GM21526 (cell line): ENCODE measurements around the gene HTRA2.

Experiments
- ATAC-seq: cut with Tn5 transposase; IDR thresholded peaks from one replicate; pipeline ENCODE4 v1.9.1; 2021; ENCODE audit warnings: moderate library complexity; ENCODE audit not compliant: unreplicated experiment, low FRiP score

The HTRA2 gene

DNA sequence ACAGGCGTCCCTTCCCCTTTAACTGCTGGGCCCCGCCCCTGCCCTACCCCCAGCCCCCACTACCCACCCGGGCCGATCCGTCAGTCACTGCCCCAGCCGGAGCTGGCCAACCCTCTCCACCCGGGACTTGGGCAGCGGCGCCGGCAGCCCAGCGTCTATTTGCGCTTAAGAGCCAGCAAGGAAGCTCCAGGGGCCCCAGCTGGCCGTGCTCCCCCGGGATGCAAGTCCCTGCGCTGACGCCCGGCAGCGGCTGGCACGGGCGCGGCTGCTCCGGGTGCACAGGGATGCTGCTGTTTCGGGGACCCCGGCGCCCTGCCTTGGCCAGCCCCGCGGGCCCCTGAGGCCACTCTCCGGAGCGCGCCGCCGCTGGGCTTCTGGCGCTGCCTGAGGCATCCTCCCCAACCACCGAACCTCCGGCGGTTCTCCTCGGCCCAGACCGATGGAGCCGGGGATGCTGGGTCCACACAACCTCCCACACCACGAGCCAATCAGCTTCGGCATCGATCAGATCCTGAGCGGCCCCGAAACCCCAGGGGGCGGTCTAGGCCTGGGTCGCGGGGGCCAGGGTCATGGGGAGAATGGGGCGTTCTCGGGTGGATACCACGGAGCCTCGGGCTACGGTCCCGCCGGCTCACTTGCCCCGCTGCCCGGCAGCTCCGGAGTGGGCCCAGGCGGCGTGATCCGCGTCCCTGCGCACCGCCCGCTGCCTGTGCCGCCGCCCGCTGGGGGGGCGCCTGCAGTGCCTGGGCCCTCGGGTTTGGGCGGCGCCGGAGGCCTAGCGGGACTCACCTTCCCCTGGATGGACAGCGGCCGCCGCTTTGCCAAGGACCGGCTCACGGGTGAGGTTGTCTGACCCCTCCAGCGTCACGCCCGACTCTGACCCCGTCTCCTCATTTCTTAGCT lies 15.1 kb upstream of the HTRA2 start, which contains the start of gene TLX2:
TLX2 (plus strand) TSS at position 83 of the 903 bp plus-strand sequence; CDS start at position 440, 357 bp downstream.
- no peak for ATAC-seq

GRCh38 chr2:74515271-74515980 lies 14.3 kb upstream of the HTRA2 start:
- no peak for ATAC-seq

- ATAC-seq, result no peak
These were observed 13.6 kb upstream of the HTRA2 start for GRCh38 chr2:74515981-74516633.

DNA sequence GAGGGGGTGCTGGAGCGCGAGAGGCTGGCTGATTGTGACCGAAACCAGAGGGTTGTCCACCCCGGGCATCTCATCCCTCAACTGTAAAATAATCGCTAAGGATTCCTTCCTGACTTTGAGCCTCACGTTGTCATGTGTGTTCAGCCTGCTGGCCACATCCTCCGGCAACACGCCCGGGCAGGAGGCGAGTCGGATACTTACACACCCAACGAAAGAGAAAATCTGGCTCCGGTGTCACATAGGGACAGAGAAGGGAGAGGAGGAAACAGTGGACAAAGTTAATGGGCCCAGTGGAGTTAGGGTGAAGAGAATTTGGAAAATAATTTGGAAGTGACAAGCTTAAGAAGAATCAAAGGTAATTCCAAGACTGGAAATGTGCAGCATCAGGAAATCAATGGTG lies 13.1 kb upstream of the HTRA2 start:
- ATAC-seq, result no peak

DNA sequence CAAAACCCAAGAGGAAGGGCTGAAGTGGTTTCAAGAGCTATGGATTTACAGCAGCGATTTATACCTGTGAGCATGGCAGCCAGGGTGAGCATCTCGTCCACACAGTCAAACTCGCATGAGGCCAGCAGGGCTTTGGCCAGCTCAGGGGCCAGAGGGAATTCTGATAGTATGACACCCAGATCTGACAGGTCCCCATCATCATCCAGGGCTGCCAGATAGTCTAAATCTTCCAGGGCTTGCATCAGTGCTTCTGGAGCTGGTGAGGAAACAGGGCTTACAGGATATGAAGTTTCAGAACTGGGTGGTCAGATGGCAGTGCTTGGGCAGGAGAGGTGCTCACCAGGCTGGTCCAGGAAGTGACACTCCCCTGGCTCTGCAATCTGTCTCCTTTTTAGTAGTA lies 7.2 kb upstream of the HTRA2 start:
- no peak for ATAC-seq

- ATAC-seq, result no peak
These were observed 5.7 kb upstream of the HTRA2 start for GRCh38 chr2:74524005-74524404.

- no peak for ATAC-seq
These were observed 4.6 kb upstream of the HTRA2 start for GRCh38 chr2:74524955-74525716.

DNA sequence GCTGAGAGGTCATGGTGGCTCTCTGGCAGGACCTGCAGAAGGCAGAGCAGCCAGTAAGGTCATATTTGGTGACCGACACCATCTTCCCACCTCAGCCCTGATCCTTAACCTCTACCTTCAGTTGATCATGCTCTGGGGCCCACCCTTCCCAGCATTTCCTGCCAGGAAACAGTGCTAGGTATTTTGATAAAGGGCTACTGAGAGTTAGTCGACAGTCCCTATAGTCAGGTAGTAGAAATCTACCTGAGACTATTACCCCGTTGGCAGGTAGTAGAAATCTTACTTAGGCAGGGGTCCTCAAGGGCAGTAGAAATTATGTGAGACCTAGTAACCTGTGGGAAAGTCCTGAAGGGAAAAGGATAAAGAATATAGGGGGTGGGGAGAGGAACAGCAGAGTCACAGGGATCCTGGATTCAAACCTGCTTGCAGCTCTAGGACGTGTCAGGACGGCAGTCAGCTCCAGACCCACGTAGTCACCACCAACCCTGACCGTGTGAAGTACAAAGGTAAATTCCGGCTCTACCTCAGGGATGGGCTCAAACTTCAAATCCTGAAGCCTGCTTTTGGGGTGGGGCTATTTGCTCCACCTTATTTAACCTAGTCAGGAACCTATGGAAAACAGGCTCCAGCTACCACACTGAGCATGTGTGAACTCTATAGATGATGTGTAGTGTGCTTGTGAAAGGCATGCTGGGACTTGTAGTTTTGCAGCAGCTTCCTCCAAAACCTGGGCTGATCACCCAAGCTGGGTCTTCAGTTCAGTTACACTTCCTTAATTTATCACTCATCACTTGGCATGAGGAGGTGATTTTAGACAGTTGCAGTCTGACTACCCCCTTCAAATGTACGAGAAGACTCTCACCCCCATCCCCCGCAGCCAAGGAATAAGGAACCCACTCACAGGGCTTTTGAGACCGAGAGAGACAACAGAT lies 3.8 kb upstream of the HTRA2 start, which contains the start of gene DQX1:
DQX1 (minus strand) TSS at position 515 of the 932 bp plus-strand sequence; CDS start at position 13, 502 bp downstream.
- ATAC-seq, result no peak

DNA sequence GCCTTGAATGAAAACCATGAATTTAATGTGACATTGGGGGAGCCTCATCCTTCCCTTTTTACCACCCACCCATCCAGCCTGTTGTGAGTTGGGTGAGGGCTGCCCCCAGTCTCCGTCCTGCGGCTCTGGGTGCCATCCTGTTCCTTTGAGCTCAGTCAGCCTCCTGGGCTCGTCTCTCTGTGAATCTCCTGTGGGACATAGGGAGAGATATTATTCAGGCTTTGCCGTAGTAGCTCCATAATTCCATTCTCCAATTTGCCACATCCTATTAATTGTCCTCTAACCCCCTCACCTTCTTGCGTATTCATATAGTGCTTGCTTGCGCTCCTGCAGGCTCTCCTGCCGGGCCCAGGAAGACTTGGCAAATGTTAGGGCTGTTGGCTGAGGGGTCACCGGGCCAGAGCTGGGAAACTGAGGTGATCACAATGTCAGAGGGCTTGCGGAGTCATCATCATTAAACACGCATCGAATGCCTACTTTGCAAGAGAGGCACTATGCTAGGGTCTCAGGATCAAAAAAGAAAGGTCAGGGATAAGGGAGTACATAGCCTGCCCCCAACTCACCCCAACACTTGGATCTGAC lies 3.0 kb upstream of the HTRA2 start:
- no peak for ATAC-seq

GRCh38 chr2:74527741-74528140 lies 2.0 kb upstream of the HTRA2 start:
- ATAC-seq, result no peak

DNA sequence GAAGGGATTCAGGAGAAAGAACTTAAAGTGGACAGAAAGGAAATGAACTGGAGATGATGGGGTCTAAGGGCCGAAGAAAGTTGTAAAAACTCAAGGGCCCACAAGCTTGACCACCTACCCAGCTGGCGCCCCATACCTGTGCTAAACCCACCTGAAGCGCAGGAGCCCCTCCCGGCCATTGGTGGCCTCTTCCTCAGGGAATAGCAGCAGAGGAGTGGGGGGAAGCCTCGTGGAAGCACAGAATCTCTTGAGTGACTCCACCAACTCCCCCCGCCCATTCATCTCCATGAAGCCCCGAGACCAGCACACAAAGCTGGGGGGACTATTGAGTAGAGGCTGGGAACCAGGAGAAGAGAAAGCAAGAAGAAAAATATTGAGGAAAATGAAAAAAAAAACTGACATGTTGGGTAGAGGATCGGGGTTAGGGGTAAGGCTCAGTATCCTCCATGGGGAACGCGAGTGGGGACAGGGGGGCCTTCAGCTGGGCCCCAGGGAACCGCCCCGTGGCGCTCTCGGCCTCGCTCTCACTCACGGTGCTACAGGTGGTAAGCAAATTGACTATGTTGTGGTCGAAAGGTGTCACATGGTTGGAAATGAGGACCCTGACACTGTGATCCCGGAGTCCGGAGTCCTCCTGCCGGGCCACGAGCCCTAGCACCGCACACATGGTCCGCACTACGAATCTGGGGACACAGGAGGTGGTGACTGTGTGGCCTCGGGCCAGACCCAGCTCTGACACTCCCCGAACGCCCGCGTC lies 955 bp upstream of the HTRA2 start:
- peak; percentile 10 for ATAC-seq

DNA sequence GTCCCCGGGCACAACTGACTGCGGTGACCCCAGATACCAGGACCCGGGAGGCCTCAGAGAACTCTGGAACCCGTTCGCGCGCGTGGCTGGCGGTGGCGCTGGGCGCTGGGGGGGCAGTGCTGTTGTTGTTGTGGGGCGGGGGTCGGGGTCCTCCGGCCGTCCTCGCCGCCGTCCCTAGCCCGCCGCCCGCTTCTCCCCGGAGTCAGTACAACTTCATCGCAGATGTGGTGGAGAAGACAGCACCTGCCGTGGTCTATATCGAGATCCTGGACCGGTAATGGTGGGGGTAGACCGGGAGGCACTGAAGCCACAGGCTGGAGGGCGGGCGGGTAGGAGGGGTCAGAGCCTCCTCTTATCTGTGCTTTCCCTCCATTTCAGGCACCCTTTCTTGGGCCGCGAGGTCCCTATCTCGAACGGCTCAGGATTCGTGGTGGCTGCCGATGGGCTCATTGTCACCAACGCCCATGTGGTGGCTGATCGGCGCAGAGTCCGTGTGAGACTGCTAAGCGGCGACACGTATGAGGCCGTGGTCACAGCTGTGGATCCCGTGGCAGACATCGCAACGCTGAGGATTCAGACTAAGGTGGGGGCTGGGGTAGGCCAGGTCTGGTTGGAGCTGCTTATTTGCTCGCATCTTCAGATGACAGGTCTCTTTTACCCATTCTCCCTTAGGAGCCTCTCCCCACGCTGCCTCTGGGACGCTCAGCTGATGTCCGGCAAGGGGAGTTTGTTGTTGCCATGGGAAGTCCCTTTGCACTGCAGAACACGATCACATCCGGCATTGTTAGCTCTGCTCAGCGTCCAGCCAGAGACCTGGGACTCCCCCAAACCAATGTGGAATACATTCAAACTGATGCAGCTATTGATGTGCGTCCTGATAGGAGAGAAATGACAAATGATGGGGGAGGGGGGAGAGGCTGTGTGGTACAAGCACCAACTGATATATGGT lies 780 bp downstream of the HTRA2 start:
- ATAC-seq, result peak; percentile 17

GRCh38 chr2:74531666-74532065 lies 1.9 kb downstream of the HTRA2 start:
- ATAC-seq, result no peak

DNA sequence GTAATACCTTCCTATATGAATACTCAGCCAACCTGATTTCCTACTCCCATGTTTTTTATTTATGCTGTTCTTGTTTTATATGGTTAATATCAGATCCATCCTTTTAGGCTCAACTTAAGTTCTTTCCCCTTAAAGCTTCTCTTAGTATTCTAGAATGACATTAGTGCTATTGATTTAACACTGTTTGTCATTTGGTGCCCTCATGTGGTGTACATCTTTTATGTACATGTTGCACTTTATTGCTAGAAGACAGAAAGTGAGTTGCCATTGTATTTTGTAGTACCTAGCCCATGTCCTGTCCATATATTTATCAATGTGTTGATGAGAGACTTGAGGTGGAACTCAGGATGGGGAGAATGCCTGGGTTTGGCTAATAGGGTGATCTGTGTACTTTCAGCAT lies 2.5 kb downstream of the HTRA2 start:
- no peak for ATAC-seq

- ATAC-seq, result no peak
These were observed 3.7 kb downstream of the HTRA2 start for GRCh38 chr2:74533464-74533863.

GRCh38 chr2:74534411-74534810 lies 4.7 kb downstream of the HTRA2 start:
- no peak for ATAC-seq

DNA sequence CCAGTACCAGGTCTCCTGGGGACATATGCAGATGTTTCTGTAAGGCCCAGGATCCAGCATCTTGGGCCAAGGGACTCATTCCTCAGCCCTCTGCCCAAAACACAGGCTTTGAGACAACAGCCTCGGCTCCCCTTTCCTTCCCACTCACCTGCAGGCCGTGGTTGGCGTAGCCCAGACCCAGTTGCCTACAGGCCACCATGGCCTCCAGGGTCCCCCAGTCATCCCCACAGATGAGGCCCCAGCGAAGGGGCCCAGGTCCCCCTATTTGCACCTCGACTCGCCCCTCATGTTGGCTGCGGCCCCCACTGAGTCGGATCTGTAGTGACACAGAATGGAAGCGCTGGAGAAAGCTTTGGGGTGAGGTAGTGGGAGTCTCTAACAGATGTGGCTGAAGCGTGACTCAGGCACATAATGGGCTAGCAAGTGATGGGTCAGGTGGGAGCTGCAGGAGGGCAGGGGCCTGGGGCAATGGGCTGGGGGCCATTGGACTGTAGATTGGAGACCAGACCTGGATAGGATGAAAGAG lies 5.8 kb downstream of the HTRA2 start:
- no peak for ATAC-seq
